Heart left ventricle (tissue), 16 donors: ENCODE measurements around the gene DBN1. TPM values are rescaled to one million over a fixed set of nuclear protein-coding genes. Genes with fewer than 3 reads are reported as not detected.

ENCODE experiments used
- ATAC-seq, 4 donors: fragments of 200-7000 bp; cut with Tn5 transposase; one replicate each; pipeline ENCODE4 v1.9.1; 2020 to 2022; ENCODE audit warnings: moderate library complexity in 4 of 4, mild to moderate bottlenecking in 3 of 4, moderate number of reproducible peaks in 1 of 4
- DNase-seq, 5 donors: peaks; one replicate each; pipeline ENCODE4 v3.0.0-alpha.2; 2020
- H3K27ac ChIP-seq, 12 donors: fragments of 200-600 bp; sonication (generic) in 4 of 12; one replicate each; pipeline versions ENCODE4 v1.5.0 to v1.8.0; 2016 to 2022; ENCODE audit warnings: mild to moderate bottlenecking in 2 of 12
- H3K27me3 ChIP-seq, 9 donors: fragments of 200-600 bp; sonication (generic) in 2 of 9; one replicate each; pipeline versions ENCODE4 v1.5.1 to v1.8.0; 2016 to 2022; ENCODE audit warnings: mild to moderate bottlenecking in 3 of 9
- H3K36me3 ChIP-seq, 9 donors: fragments of 200-600 bp; sonication (generic) in 2 of 9; one replicate each; pipeline versions ENCODE4 v1.5.0 to v1.8.0; 2018 to 2022; ENCODE audit warnings: mild to moderate bottlenecking in 2 of 9
- H3K4me1 ChIP-seq, 12 donors: fragments of 200-600 bp; sonication (generic) in 4 of 12; one replicate each; pipeline versions ENCODE4 v1.5.0 to v1.8.0; 2016 to 2022; ENCODE audit warnings: mild to moderate bottlenecking in 3 of 12
- H3K4me3 ChIP-seq, 12 donors: fragments of 200-600 bp; sonication (generic) in 4 of 12; one replicate each; pipeline versions ENCODE4 v1.5.0 to v1.8.0; 2017 to 2022; ENCODE audit warnings: mild to moderate bottlenecking in 9 of 12, moderate library complexity in 4 of 12
- H3K9me3 ChIP-seq, 12 donors: fragments of 200-600 bp; sonication (generic) in 4 of 12; one replicate each; pipeline versions ENCODE4 v1.5.0 to v1.8.0; 2016 to 2022; ENCODE audit warnings: mild to moderate bottlenecking in 1 of 12
- POLR2A ChIP-seq, 2 donors: fragments of 450-650 bp; IDR thresholded peaks; one replicate each; pipeline ENCODE4 v1.6.1; 2017; ENCODE audit warnings: antibody characterized with exemption in 2 of 2, mild to moderate bottlenecking in 2 of 2, moderate library complexity in 2 of 2
- WGBS, 4 donors: extraction: QIAGEN DNeasy Blood & Tissue Kit in 2 of 4; methylation state at CpG; one replicate each; pipeline versions ENCODE4 v1.1.5 to v1.1.7; 2013 to 2018; 5-methylcytosine and 5-hydroxymethylcytosine counted together
- intact Hi-C, 10 donors: fragments of 100-400 bp; cut with DNase I; formaldehyde crosslinking; loops; one replicate each; pipeline versions ENCODE4 v1.11.1 to v1.14.2; 2022
- polyA plus RNA-seq, 2 donors: library from polyadenylated mRNA; stranded (reverse); fragments of 200-250 nt; gene quantifications; one replicate each; pipeline ENCODE4 v1.2.3, GENCODE V29; 2013
- total RNA-seq, 9 donors: library from RNA; depleted of rRNA in 2 of 9; stranded (reverse); fragments of >200 nt in 2 of 9; fragmentation: NEBNext Ultra II Directional in 3 of 9; extraction: Animal tissue kit (Norgen Biotek cat#: 25700) in 3 of 9; gene quantifications; one replicate each; pipeline versions ENCODE4 v1.1.0 to v1.2.4, GENCODE V29; 2016 to 2023
- TF ChIP-seq, protein P1 (sequence below), 12 donors: fragments of 200-600 bp; sonication (generic) in 4 of 12; IDR thresholded peaks; one replicate each; pipeline versions ENCODE4 v1.5.0 to v1.8.0; 2018 to 2022; ENCODE audit warnings: antibody characterized with exemption in 12 of 12, mild to moderate bottlenecking in 5 of 12
- donor health status: ischemic (EF 13 %, LVEDD 7.1; RV severe dilation, severe dysfunction).
- donor health status: healthy with polysubstance abuse.
- donor health status: DM: no; HTN: yes; CAD: no.
- donor health status: DM: no; HTN: no; CAD: no.
- donor health status: ischemic (EF 25% LVEDD 6.9; RV normal size, moderate dysfunction).
- donor health status: ischemic (EF 25% LVEDD 5.7; RV mildly dilated, moderate dysfunction).
- donor health status: healthy.
- donor health status: DM: yes; HTN: yes; CAD: no.
- donor health status: ischemic (EF 35%, LVEDD 5.7; RV mildly dilated, moderate dysfunction).
- donor health status: nonischemic (EF 11% LVEDD 7.7; RV severe dilation, severe dysfunction).
- donor health status: DM: yes; HTN: yes; CAD: no.
- donor health status: PGD.
- donor health status: ischemic (EF 29% LVEDD 5.4; RV normal size, mild dysfunction).
- donor health status: nonischemic (EF 23%, LVEDD 6.1; RV moderate dilation, normal function).

The DBN1 gene
- total and polyA plus RNA-seq, 11 donors: 12.3 to 60.7 (median 23.3) TPM

DNA sequence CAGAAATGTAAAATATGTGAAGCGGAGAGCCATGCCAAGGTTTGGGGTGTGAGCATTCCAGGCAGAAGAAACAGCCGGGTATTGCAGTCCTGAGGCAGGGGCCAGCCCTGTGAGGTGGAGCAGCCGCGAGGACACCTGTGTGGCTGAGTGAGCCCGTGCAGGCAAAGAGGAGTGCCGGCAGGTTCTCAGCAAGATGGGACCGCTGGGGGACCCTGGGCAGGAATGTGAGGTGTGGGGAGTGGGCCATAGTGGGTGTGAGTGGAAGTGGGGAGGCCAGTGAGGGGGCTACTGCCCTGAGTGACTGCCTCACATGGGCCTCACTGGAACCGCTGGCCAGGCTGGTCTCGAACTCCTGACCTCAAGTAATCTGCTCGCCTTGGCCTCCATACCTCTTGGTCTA lies 35.0 kb downstream of the DBN1 start:
- DNase-seq (no peak), ATAC-seq (no peak)
- no peak overlapping the region for H3K4me3 ChIP-seq
- intact Hi-C loops: no loop called here
- peaks cover 0 to 9% (median 0%) of the 10 kb centered on the region in 12 donors for H3K4me1 ChIP-seq
- peaks cover 0 to 95% (median 54%) of the 10 kb centered on the region in 9 donors for H3K36me3 ChIP-seq
- WGBS, 4 donors: 93 to 97% (median 94%) methylated on average over 10 of the region's 10 CpGs
- no peaks in the 10 kb centered on the region for H3K27me3 ChIP-seq
- no peak overlapping the region for H3K27ac ChIP-seq
- no peaks in the 10 kb centered on the region for H3K9me3 ChIP-seq
- TF ChIP-seq POLR2A (IDR thresholded peaks at IDR 0.05): no peak
- TF ChIP-seq, protein P1, sequence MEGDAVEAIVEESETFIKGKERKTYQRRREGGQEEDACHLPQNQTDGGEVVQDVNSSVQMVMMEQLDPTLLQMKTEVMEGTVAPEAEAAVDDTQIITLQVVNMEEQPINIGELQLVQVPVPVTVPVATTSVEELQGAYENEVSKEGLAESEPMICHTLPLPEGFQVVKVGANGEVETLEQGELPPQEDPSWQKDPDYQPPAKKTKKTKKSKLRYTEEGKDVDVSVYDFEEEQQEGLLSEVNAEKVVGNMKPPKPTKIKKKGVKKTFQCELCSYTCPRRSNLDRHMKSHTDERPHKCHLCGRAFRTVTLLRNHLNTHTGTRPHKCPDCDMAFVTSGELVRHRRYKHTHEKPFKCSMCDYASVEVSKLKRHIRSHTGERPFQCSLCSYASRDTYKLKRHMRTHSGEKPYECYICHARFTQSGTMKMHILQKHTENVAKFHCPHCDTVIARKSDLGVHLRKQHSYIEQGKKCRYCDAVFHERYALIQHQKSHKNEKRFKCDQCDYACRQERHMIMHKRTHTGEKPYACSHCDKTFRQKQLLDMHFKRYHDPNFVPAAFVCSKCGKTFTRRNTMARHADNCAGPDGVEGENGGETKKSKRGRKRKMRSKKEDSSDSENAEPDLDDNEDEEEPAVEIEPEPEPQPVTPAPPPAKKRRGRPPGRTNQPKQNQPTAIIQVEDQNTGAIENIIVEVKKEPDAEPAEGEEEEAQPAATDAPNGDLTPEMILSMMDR (IDR thresholded peaks at IDR 0.05): no peak

GRCh38 chr5:177437623-177438022 lies 35.8 kb downstream of the DBN1 start:
- ATAC-seq: no peak
- Histone ChIP-seq H3K36me3 (peaks cover 0 to 100% (median 62%) of the 10 kb centered on the region in 9 donors), H3K4me3 (no peak overlapping the region), H3K27ac (no peak overlapping the region), H3K4me1 (peaks cover 0 to 17% (median 0%) of the 10 kb centered on the region in 12 donors), H3K27me3 (no peaks in the 10 kb centered on the region), H3K9me3 (no peaks in the 10 kb centered on the region)
- intact Hi-C loops: no loop called here
- DNase-seq: no peak
- TF ChIP-seq, protein P1 (IDR thresholded peaks at IDR 0.05): no peak
- TF ChIP-seq POLR2A (IDR thresholded peaks at IDR 0.05): no peak
- 75 to 80% (median 78%) methylated on average over 4 of the region's 4 CpGs for WGBS, 4 donors

DNA sequence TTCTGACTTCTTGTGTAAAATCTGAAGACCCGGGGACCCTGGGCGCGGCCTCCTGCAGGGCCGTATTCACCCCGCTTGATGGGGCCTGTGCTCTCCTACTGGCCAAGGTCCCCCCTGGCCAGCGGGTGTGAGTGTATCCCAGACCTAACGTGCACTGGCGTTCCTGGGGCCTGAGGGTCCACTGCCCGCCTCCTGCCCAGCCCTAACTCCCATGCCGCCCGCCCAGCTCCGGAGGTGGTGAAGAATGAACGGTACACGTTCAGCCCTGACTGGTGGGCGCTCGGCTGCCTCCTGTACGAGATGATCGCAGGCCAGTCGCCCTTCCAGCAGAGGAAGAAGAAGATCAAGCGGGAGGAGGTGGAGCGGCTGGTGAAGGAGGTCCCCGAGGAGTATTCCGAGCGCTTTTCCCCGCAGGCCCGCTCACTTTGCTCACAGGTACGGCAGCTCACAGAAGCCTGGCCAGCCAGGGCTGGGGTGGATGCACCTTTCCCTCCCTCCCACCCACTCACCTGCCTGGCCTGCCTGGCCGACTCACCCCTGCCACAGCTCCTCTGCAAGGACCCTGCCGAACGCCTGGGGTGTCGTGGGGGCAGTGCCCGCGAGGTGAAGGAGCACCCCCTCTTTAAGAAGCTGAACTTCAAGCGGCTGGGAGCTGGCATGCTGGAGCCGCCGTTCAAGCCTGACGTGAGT lies 37.4 kb downstream of the DBN1 start:
- no peak for ATAC-seq

More for the DNA sequence above, 37.4 kb downstream of the DBN1 start:
- no peaks in the 10 kb centered on the region for H3K27me3 ChIP-seq
- H3K4me1 ChIP-seq: peaks cover 0 to 33% (median 12%) of the 10 kb centered on the region in 12 donors
- intact Hi-C loops: no loop called here
- TF ChIP-seq, protein P1 (IDR thresholded peaks at IDR 0.05): no peak
- no peak for TF ChIP-seq POLR2A (IDR thresholded peaks at IDR 0.05)
- H3K4me3 ChIP-seq: no peak overlapping the region
- no peak overlapping the region for H3K27ac ChIP-seq
- DNase-seq: peak in 1 of 5 donors; percentile 62
- no peaks in the 10 kb centered on the region for H3K9me3 ChIP-seq
- H3K36me3 ChIP-seq: peaks cover 0 to 95% (median 64%) of the 10 kb centered on the region in 9 donors
- WGBS, 4 donors: 95 to 96% (median 96%) methylated on average over 31 to 37 of the region's 37 CpGs
